Measurements from ENCODE around the gene MYL9.

MYL9 gene

GRCh38 chr20:36585410-36586125 lies 44.2 kb downstream of the MYL9 start:
- no peak for DNase-seq

- no peak for DNase-seq
Observed at GRCh38 chr20:36587388-36588070, 46.2 kb downstream of the MYL9 start.

- DNase-seq: no peak
Observed at GRCh38 chr20:36591281-36591680, 50.0 kb downstream of the MYL9 start.

- DNase-seq: no peak
Observed at GRCh38 chr20:36591854-36592641, 50.7 kb downstream of the MYL9 start.

GRCh38 chr20:36593347-36593929 lies 52.1 kb downstream of the MYL9 start:
- DNase-seq: no peak

- no peak for DNase-seq
Observed at GRCh38 chr20:36599912-36600345, 58.6 kb downstream of the MYL9 start.
